Activated CD4-positive, alpha-beta T cell treated with anti-CD3 and anti-CD28 coated beads, Interleukin-2, amount 10 ng/mL, durations not matched to agents 24 days and 14 days (primary cell): Measurements from ENCODE around the gene PATL1. TPM values are rescaled to one million over a fixed set of nuclear protein-coding genes. Genes with fewer than 3 reads are reported as not detected.
A peak's percentile ranks its signal among the peaks of the same experiment; 100 is the strongest.
"Not testable (repeated sequence)": the region's sequence is repeated elsewhere in the genome, so short reads cannot be mapped to it uniquely, and the experiment has no call there.

Experiments
- DNase-seq: peaks from one replicate; pipeline ENCODE4 v3.0.0; 2022
- H3K27ac Mint-ChIP-seq: one replicate; pipeline ENCODE4 v1.8.0; 2022; ENCODE audit warnings: mild to moderate bottlenecking, mixed read lengths
- H3K27me3 Mint-ChIP-seq: one replicate; pipeline ENCODE4 v1.8.0; 2022; ENCODE audit warnings: mixed read lengths
- H3K36me3 Mint-ChIP-seq: one replicate; pipeline ENCODE4 v1.8.0; 2022; ENCODE audit warnings: low read depth, mild to moderate bottlenecking, mixed read lengths
- H3K4me1 Mint-ChIP-seq: one replicate; pipeline ENCODE4 v1.8.0; 2021; ENCODE audit warnings: mixed read lengths
- H3K4me3 Mint-ChIP-seq: one replicate; pipeline ENCODE4 v1.8.0; 2022; ENCODE audit warnings: mild to moderate bottlenecking, moderate library complexity, mixed read lengths
- H3K9me3 Mint-ChIP-seq: one replicate; pipeline ENCODE4 v1.8.0; 2021; ENCODE audit warnings: mixed read lengths
- intact Hi-C: fragments of 100-400 bp; cut with micrococcal nuclease; formaldehyde crosslinking; loops from one replicate; pipeline ENCODE4 v1.15.1; 2023
- total RNA-seq: library from RNA; stranded (reverse); gene quantifications from 2 replicates; pipeline ENCODE4 v1.2.3, GENCODE V29; 2022

PATL1 gene
- total RNA-seq, 1 donor from 2014 or later = 76.1 TPM

DNA sequence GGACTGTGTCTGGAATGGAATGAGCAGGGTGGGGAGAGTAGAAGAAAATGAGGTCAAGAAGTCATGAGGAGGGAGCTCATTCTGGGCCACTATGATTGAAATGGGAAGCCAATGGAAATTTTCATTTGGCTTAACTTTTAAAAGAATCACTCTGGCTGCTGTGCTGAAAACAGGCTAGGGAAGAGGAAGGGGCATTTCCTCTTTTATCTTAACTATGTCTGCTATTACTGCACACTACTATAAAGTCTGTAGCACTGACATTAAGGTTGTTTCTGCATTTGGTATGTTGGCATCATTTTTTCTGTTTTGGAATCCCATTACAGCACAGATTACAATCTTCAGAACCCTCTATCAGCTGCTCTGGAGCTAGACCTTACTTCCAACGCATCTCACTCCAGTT is 8.2 kb downstream of the PATL1 start:
- Mint-ChIP-seq H3K9me3 (no peaks in the 10 kb centered on the region), H3K27me3 (no peaks in the 10 kb centered on the region), H3K36me3 (peaks cover 63% of the 10 kb centered on the region), H3K4me3 (peak overlapping the region; percentile 6), H3K4me1 (peaks cover 33% of the 10 kb centered on the region), H3K27ac (peak overlapping the region; percentile 45)
- intact Hi-C loops = loop anchor here (10.0 kb wide), 1 partner anchor 486 kb away; the partner anchor contains the start of gene DTX4
- no peak for DNase-seq

DNA sequence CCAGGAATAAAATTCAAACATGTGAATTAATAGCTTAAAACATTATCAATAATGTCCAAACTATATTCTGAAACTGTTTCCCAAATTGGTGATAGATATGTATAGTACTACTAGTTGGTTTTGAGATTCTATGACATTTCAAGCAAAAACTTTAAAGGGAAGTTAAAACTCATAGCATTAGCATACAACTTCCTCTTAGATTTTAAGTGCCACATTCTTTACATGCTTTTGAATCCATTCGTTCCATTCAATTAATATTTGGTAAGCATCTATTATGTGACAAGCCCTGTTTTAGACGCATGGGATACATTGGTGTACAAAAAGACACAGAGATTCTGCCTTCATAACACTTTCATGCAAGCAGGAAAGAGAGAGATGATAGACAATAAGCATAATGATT is 8.9 kb downstream of the PATL1 start:
- no peak for DNase-seq
- Mint-ChIP-seq H3K9me3 (no peaks in the 10 kb centered on the region), H3K27ac (peak overlapping the region; percentile 45), H3K27me3 (no peaks in the 10 kb centered on the region), H3K4me3 (peak overlapping the region; percentile 6), H3K4me1 (peaks cover 29% of the 10 kb centered on the region), H3K36me3 (peaks cover 63% of the 10 kb centered on the region)
- intact Hi-C loops = loop anchor here (10.0 kb wide), 1 partner anchor 485 kb away; the partner anchor contains the start of gene DTX4

DNA sequence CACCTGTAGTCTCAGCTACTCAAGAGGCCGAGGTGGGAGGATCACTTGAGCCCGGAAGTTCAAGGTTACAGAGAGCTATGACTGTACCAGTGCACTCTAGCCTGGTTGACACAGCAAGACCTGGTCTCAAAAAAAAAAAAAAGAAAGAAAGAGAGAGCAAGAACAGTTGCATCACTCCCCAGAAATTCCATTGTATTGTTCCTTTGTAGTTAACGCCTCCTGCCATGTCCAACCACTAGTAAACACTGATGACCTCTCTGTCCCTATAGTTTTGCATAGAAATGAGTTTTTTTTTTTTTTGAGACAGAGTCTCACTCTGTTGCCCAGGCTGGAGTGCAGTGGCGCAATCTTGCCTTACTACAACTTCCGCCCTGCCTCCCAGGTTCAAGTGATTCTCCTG is 10.8 kb downstream of the PATL1 start:
- Mint-ChIP-seq H3K4me1 (peaks cover 18% of the 10 kb centered on the region), H3K4me3 (no peak overlapping the region), H3K9me3 (no peaks in the 10 kb centered on the region), H3K27ac (no peak overlapping the region), H3K36me3 (peaks cover 65% of the 10 kb centered on the region), H3K27me3 (no peaks in the 10 kb centered on the region)
- DNase-seq = peak; percentile 23
- intact Hi-C loops = no loop called here

GRCh38 chr11:59654893-59655292 is 13.9 kb downstream of the PATL1 start:
- peaks cover 5% of the 10 kb centered on the region for H3K4me1 Mint-ChIP-seq
- intact Hi-C loops = no loop called here
- H3K27me3 Mint-ChIP-seq = no peaks in the 10 kb centered on the region
- H3K27ac Mint-ChIP-seq = no peak overlapping the region
- DNase-seq = peak; percentile 33
- H3K9me3 Mint-ChIP-seq = no peaks in the 10 kb centered on the region
- H3K4me3 Mint-ChIP-seq = no peak overlapping the region
- H3K36me3 Mint-ChIP-seq = peaks cover 77% of the 10 kb centered on the region

DNA sequence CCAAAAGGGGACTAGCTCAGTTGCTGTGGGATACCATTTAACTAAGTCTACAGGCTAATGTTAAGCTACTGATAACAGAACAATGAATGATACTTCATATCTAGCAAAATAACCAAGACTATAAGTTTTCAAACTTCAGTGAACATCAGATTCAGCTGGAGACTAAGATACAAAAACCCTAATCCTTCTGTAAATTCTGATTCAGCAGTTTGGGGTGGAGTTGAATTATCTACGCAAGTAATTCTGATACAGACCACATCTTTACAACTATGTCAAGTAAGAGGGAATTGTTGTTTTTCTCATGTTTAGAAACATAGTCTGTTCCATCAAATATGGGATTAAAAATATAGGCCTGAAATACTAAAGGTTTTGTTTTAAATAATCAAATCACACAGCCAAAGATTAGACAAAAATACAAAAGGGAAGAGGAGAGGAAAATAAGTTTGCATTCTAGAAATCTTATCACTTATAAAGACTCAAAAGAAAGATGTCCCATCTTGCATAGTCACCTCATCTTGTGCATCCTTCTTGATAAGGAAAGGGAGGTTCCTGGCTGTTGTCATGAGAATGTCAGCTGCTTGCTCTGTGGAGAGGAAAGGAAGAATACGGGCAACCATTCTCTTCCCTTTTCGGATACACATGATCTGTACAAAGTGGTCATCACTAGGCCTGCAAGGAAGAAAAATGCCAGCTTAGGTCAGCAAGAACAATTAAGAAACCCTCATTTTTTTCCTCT is 21.4 kb downstream of the PATL1 start:
- H3K27ac Mint-ChIP-seq = no peak overlapping the region
- peaks cover 79% of the 10 kb centered on the region for H3K36me3 Mint-ChIP-seq
- no peak for DNase-seq

GRCh38 chr11:59644528-59644927 is 24.3 kb downstream of the PATL1 start:
- Mint-ChIP-seq H3K27me3 (no peaks in the 10 kb centered on the region), H3K4me1 (peaks cover 2% of the 10 kb centered on the region), H3K36me3 (peaks cover 75% of the 10 kb centered on the region), H3K4me3 (no peak overlapping the region), H3K9me3 (no peaks in the 10 kb centered on the region), H3K27ac (no peak overlapping the region)
- intact Hi-C loops = no loop called here
- DNase-seq = no peak

More for the DNA sequence above, 21.4 kb downstream of the PATL1 start:
- intact Hi-C loops = no loop called here
- Mint-ChIP-seq H3K4me3 (no peak overlapping the region), H3K27me3 (no peaks in the 10 kb centered on the region), H3K9me3 (no peaks in the 10 kb centered on the region), H3K4me1 (peaks cover 5% of the 10 kb centered on the region)

- Mint-ChIP-seq H3K4me3 (no peak overlapping the region), H3K36me3 (peaks cover 76% of the 10 kb centered on the region), H3K27ac (no peak overlapping the region), H3K4me1 (peaks cover 2% of the 10 kb centered on the region), H3K9me3 (no peaks in the 10 kb centered on the region), H3K27me3 (no peaks in the 10 kb centered on the region)
- intact Hi-C loops = no loop called here
- DNase-seq = no peak
Observed at GRCh38 chr11:59643390-59643789, 25.4 kb downstream of the PATL1 start.

- intact Hi-C loops = no loop called here
- peaks cover 2% of the 10 kb centered on the region for H3K4me1 Mint-ChIP-seq
- DNase-seq = no peak
- H3K27ac Mint-ChIP-seq = no peak overlapping the region
- H3K36me3 Mint-ChIP-seq = peaks cover 78% of the 10 kb centered on the region
- no peaks in the 10 kb centered on the region for H3K9me3 Mint-ChIP-seq
- no peaks in the 10 kb centered on the region for H3K27me3 Mint-ChIP-seq
- no peak overlapping the region for H3K4me3 Mint-ChIP-seq
Observed at GRCh38 chr11:59641156-59641555, 27.7 kb downstream of the PATL1 start.

- DNase-seq = no peak
- intact Hi-C loops = no loop called here
- Mint-ChIP-seq H3K27me3 (no peaks in the 10 kb centered on the region), H3K4me3 (no peak overlapping the region), H3K9me3 (no peaks in the 10 kb centered on the region), H3K4me1 (no peaks in the 10 kb centered on the region), H3K36me3 (peaks cover 18% of the 10 kb centered on the region), H3K27ac (no peak overlapping the region)
Observed at GRCh38 chr11:59630493-59630892, 38.3 kb downstream of the PATL1 start.

GRCh38 chr11:59629996-59630395 is 38.8 kb downstream of the PATL1 start:
- Mint-ChIP-seq H3K36me3 (peaks cover 16% of the 10 kb centered on the region), H3K4me1 (no peaks in the 10 kb centered on the region), H3K4me3 (no peak overlapping the region), H3K27ac (no peak overlapping the region), H3K27me3 (no peaks in the 10 kb centered on the region), H3K9me3 (no peaks in the 10 kb centered on the region)
- intact Hi-C loops = no loop called here
- DNase-seq = no peak

DNA sequence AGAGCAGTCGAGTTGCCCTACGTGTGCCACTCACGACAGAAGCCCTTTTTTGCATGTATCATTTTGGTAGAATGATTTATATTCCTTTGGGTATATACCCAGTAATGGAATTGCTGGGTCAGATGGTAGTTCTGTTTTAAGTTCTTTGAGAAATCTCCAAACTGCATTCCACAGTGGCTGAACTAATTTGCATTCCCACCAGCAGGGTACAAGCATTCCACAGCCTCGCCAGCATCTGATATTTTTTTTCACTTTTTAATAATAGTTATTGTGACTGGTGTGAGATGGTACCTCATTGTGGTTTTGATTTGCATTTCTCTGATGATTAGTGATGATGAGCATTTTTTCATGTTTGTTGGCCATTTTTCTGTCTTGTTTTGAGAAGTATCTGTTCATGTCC is 41.9 kb downstream of the PATL1 start:
- H3K4me1 Mint-ChIP-seq, intact Hi-C loops, H3K27me3 Mint-ChIP-seq: not testable (repeated sequence)

DNA sequence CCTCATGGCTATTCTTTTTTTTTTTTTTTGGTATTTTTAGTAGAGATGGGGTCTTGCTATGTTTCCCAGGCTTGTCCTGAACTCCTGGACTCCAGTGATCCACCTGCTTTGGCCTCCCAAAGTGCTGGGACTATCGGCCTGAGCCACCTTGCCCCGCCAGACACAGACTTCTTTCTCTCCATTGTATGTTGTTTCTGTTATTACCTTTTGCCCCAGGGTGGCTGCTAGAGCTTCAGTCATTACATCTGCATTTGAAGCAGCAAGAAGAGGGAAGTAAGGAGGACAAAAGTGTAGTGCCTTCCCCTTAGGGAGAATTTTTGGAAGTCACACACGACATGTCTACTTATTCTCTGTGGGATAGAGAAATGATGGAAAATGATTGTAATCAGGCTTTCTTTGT is 43.1 kb downstream of the PATL1 start:
- DNase-seq = no peak

More for the DNA sequence above, 41.9 kb downstream of the PATL1 start:
- H3K36me3 Mint-ChIP-seq = peaks cover 11% of the 10 kb centered on the region
- not testable (repeated sequence) for H3K27ac Mint-ChIP-seq, H3K4me3 Mint-ChIP-seq, DNase-seq, H3K9me3 Mint-ChIP-seq

GRCh38 chr11:59617876-59618275 is 51.0 kb downstream of the PATL1 start:
- Mint-ChIP-seq H3K36me3 (peaks cover 10% of the 10 kb centered on the region), H3K4me3 (no peak overlapping the region), H3K27me3 (no peaks in the 10 kb centered on the region), H3K9me3 (no peaks in the 10 kb centered on the region), H3K4me1 (peaks cover 26% of the 10 kb centered on the region), H3K27ac (no peak overlapping the region)
- intact Hi-C loops = loop anchor here (2.0 to 10.0 kb wide), 2 partner anchors 61 to 473 kb away; partner anchors contain the start of gene FAM111A
- DNase-seq = no peak

More for the DNA sequence above, 43.1 kb downstream of the PATL1 start:
- no peak overlapping the region for H3K4me3 Mint-ChIP-seq
- no peaks in the 10 kb centered on the region for H3K9me3 Mint-ChIP-seq
- no peaks in the 10 kb centered on the region for H3K4me1 Mint-ChIP-seq
- intact Hi-C loops = no loop called here
- no peaks in the 10 kb centered on the region for H3K27me3 Mint-ChIP-seq
- peaks cover 6% of the 10 kb centered on the region for H3K36me3 Mint-ChIP-seq
- no peak overlapping the region for H3K27ac Mint-ChIP-seq

DNA sequence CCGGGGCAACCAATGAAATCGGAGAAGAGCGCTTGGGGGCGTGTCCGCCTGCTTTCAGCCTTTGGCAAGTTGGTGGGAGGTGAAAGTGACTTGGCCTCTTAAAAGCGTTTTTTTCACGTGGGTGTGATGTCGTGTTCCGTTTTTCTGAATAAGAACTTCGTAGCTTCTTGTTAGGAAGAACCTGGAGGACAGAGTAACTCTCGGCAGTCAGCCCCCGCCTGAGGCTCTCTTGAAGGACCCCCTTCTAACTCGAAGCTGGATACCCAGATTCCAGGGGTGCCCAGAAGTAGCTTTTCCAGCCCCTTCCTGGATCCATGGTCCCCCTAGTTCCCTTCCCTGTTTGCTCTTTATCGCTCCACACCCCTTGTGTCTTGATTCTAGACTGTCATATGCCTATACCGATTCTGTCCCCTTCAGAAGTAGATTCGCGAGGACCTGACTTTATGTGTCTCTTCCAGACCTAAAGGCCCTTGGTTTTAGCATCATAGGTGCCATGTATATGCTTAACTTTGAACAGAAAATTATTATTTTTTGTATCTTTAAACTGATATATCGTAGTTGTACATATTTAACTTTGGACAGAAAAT is 52.3 kb downstream of the PATL1 start:
- H3K27ac Mint-ChIP-seq = peak overlapping the region; percentile 91
- peaks cover 40% of the 10 kb centered on the region for H3K4me1 Mint-ChIP-seq
- DNase-seq = no peak
- no peaks in the 10 kb centered on the region for H3K9me3 Mint-ChIP-seq
- intact Hi-C loops = loop anchor here (1.0 to 10.0 kb wide), 5 partner anchors 53 to 472 kb away; partner anchors contain the start of genes FAM111A, MRPL16 and PATL1
- H3K27me3 Mint-ChIP-seq = no peaks in the 10 kb centered on the region
- H3K4me3 Mint-ChIP-seq = peak overlapping the region; percentile 94
- H3K36me3 Mint-ChIP-seq = peaks cover 19% of the 10 kb centered on the region
